NCI-H2107 treated with DMSO at 0.1 percent for 48 hours (cell line): Measurements from ENCODE around the gene BBS7.
A peak's percentile ranks its signal among the peaks of the same experiment; 100 is the strongest.

Experiments used
- DNase-seq: peaks from one replicate; lab custom pipeline; 2025; ENCODE audit not compliant: unreplicated experiment; lab: John Stamatoyannopoulos, UW

The BBS7 gene

GRCh38 chr4:121829511-121829910 is 40.8 kb downstream of the BBS7 start:
- DNase-seq: no peak

- DNase-seq: no peak
These were observed 42.4 kb downstream of the BBS7 start for GRCh38 chr4:121827853-121828252.

GRCh38 chr4:121824950-121825349 is 45.3 kb downstream of the BBS7 start:
- DNase-seq: no peak

GRCh38 chr4:121824171-121824527 is 46.1 kb downstream of the BBS7 start:
- DNase-seq: no peak

GRCh38 chr4:121823505-121824170 is 46.6 kb downstream of the BBS7 start, which contains the start of gene CCNA2:
Gene CCNA2, minus strand, starts transcription at chr4:121823883. Its CDS starts 255 bp downstream, at chr4:121823628.
- DNase-seq: peak; percentile 66

- peak; percentile 13 for DNase-seq
These were observed 47.3 kb downstream of the BBS7 start for GRCh38 chr4:121822796-121823504.

GRCh38 chr4:121822047-121822446 is 48.2 kb downstream of the BBS7 start:
- no peak for DNase-seq

GRCh38 chr4:121819216-121819965 is 50.9 kb downstream of the BBS7 start:
- no peak for DNase-seq

GRCh38 chr4:121818215-121818614 is 52.1 kb downstream of the BBS7 start:
- DNase-seq: no peak

GRCh38 chr4:121817701-121818100 is 52.6 kb downstream of the BBS7 start:
- no peak for DNase-seq

- no peak for DNase-seq
These were observed 53.3 kb downstream of the BBS7 start for GRCh38 chr4:121817006-121817405.

GRCh38 chr4:121814756-121815155 is 55.5 kb downstream of the BBS7 start:
- DNase-seq: no peak

GRCh38 chr4:121811122-121811521 is 59.2 kb downstream of the BBS7 start:
- DNase-seq: no peak

GRCh38 chr4:121806411-121806810 is 63.9 kb downstream of the BBS7 start:
- DNase-seq: no peak

- DNase-seq: no peak
These were observed 68.6 kb downstream of the BBS7 start for GRCh38 chr4:121801715-121802075.

GRCh38 chr4:121800961-121801714 is 69.1 kb downstream of the BBS7 start, which contains the start of gene EXOSC9:
Gene EXOSC9, plus strand, starts transcription at chr4:121801323. Its CDS starts 102 bp downstream, at chr4:121801425.
- DNase-seq: peak; percentile 63

GRCh38 chr4:121800638-121800960 is 69.7 kb downstream of the BBS7 start:
- no peak for DNase-seq

GRCh38 chr4:121799867-121800501 is 70.3 kb downstream of the BBS7 start:
- no peak for DNase-seq

GRCh38 chr4:121799208-121799823 is 71.0 kb downstream of the BBS7 start:
- DNase-seq: no peak

GRCh38 chr4:121796283-121796682 is 74.0 kb downstream of the BBS7 start:
- no peak for DNase-seq
